NCI-H1092 (cell line): ENCODE results near the gene APEH.
"Not testable (repeated sequence)": the region's sequence is repeated elsewhere in the genome, so short reads cannot be mapped to it uniquely, and the experiment has no call there.

ENCODE experiments used
- DNase-seq: peaks from one replicate; lab custom pipeline; 2025; lab: John Stamatoyannopoulos, UW

The APEH gene

GRCh38 chr3:49668861-49669260, 5.3 kb upstream of the APEH start:
- no peak for DNase-seq

GRCh38 chr3:49669352-49669751, 4.8 kb upstream of the APEH start:
- no peak for DNase-seq

GRCh38 chr3:49670940-49671290, 3.2 kb upstream of the APEH start:
- no peak for DNase-seq

GRCh38 chr3:49671291-49672288, 2.6 kb upstream of the APEH start:
- no peak for DNase-seq

GRCh38 chr3:49673121-49673714, 933 bp upstream of the APEH start:
- no peak for DNase-seq

- no peak for DNase-seq
Observed at GRCh38 chr3:49674497-49674983, 389 bp downstream of the APEH start.

GRCh38 chr3:49675912-49676311, 1.8 kb downstream of the APEH start:
- DNase-seq: no peak

- DNase-seq: no peak
Observed at GRCh38 chr3:49680493-49681231, 6.5 kb downstream of the APEH start.

- no peak for DNase-seq
Observed at GRCh38 chr3:49681232-49681522, 7.0 kb downstream of the APEH start.

GRCh38 chr3:49681543-49681942, 7.4 kb downstream of the APEH start:
- DNase-seq: no peak

GRCh38 chr3:49683162-49683561, 9.0 kb downstream of the APEH start:
- DNase-seq: no peak

- DNase-seq: not testable (repeated sequence)
Observed at GRCh38 chr3:49684453-49684852, 10.3 kb downstream of the APEH start.

- not testable (repeated sequence) for DNase-seq
Observed at GRCh38 chr3:49685103-49685502, 11.0 kb downstream of the APEH start.

GRCh38 chr3:49685846-49686245, 11.7 kb downstream of the APEH start:
- not testable (repeated sequence) for DNase-seq

- not testable (repeated sequence) for DNase-seq
Observed at GRCh38 chr3:49686346-49686745, 12.2 kb downstream of the APEH start.

GRCh38 chr3:49686769-49687423, 12.7 kb downstream of the APEH start:
- not testable (repeated sequence) for DNase-seq

- not testable (repeated sequence) for DNase-seq
Observed at GRCh38 chr3:49687424-49687795, 13.3 kb downstream of the APEH start.

- not testable (repeated sequence) for DNase-seq
Observed at GRCh38 chr3:49688338-49689045, 14.3 kb downstream of the APEH start.

- DNase-seq: no peak
Observed at GRCh38 chr3:49689046-49689907, 15.1 kb downstream of the APEH start, which contains the start of the genes MST1 and RNF123. Gene MST1, minus strand, starts transcription at chr3:49689474. Its CDS starts 783 bp downstream, at chr3:49688691. Gene RNF123, plus strand, starts transcription at chr3:49689557. Its CDS starts 1,609 bp downstream, at chr3:49691166.

GRCh38 chr3:49689908-49690624, 15.9 kb downstream of the APEH start:
- not testable (repeated sequence) for DNase-seq
